HEK293 (cell line): Measurements from ENCODE around the gene SFMBT2.

Source experiments
- AEBP2 ChIP-seq: fragments of 450-650 bp; formaldehyde crosslinking; IDR thresholded peaks from 2 replicates; pipeline ENCODE4 v1.5.1; 2016; ENCODE audit warnings: missing biosample characterization, missing genetic modification characterization, borderline replicate concordance
- BCL6B ChIP-seq: fragments of 450-650 bp; formaldehyde crosslinking; IDR thresholded peaks from 2 replicates; pipeline ENCODE4 v1.5.1; 2017; ENCODE audit warnings: missing biosample characterization, missing genetic modification characterization
- FEZF1 ChIP-seq: fragments of 450-650 bp; formaldehyde crosslinking; IDR thresholded peaks from 2 replicates; pipeline ENCODE4 v1.5.1; 2016; ENCODE audit warnings: missing biosample characterization, missing genetic modification characterization
- HIC1 ChIP-seq: fragments of 450-650 bp; formaldehyde crosslinking; IDR thresholded peaks from 2 replicates; pipeline ENCODE4 v1.5.1; 2016; ENCODE audit warnings: missing biosample characterization, missing genetic modification characterization
- HOXA7 ChIP-seq: sonication (generic); formaldehyde crosslinking; IDR thresholded peaks from 2 replicates; pipeline ENCODE4 v1.8.1; 2022; ENCODE audit warnings: missing genetic modification reagents, borderline replicate concordance
- KLF16 ChIP-seq: fragments of 450-650 bp; formaldehyde crosslinking; IDR thresholded peaks from 2 replicates; pipeline ENCODE4 v1.5.1; 2017; ENCODE audit warnings: missing biosample characterization, missing genetic modification characterization
- KLF9 ChIP-seq: fragments of 450-650 bp; formaldehyde crosslinking; IDR thresholded peaks from 2 replicates; pipeline ENCODE4 v1.5.1; 2016; ENCODE audit warnings: missing biosample characterization, missing genetic modification characterization, low read depth
- MYNN ChIP-seq: fragments of 450-650 bp; formaldehyde crosslinking; IDR thresholded peaks from 2 replicates; pipeline ENCODE4 v1.5.1; 2016; ENCODE audit warnings: missing biosample characterization, missing genetic modification characterization, borderline replicate concordance
- MZF1 ChIP-seq: fragments of 450-650 bp; formaldehyde crosslinking; IDR thresholded peaks from 2 replicates; pipeline ENCODE4 v1.5.1; 2017; ENCODE audit warnings: missing biosample characterization, missing genetic modification characterization, borderline replicate concordance
- PRDM4 ChIP-seq: fragments of 450-650 bp; formaldehyde crosslinking; IDR thresholded peaks from 2 replicates; pipeline ENCODE4 v1.5.1; 2017; ENCODE audit warnings: missing biosample characterization, missing genetic modification characterization
- ZBTB10 ChIP-seq: fragments of 450-650 bp; formaldehyde crosslinking; IDR thresholded peaks from 2 replicates; pipeline ENCODE4 v1.5.1; 2016; ENCODE audit warnings: missing biosample characterization, missing genetic modification characterization
- ZBTB21 ChIP-seq: fragments of 450-650 bp; formaldehyde crosslinking; IDR thresholded peaks from 2 replicates; pipeline ENCODE4 v1.5.1; 2017; ENCODE audit warnings: missing biosample characterization, missing genetic modification characterization
- ZFP3 ChIP-seq: fragments of 450-650 bp; formaldehyde crosslinking; IDR thresholded peaks from 2 replicates; pipeline ENCODE4 v1.5.1; 2016; ENCODE audit warnings: low read depth, missing biosample characterization, missing genetic modification characterization
- ZNF112 ChIP-seq: fragments of 450-650 bp; formaldehyde crosslinking; IDR thresholded peaks from 2 replicates; pipeline ENCODE4 v1.5.0; 2017; ENCODE audit warnings: missing biosample characterization, missing genetic modification characterization
- ZNF169 ChIP-seq: fragments of 450-650 bp; formaldehyde crosslinking; IDR thresholded peaks from 2 replicates; pipeline ENCODE4 v1.5.1; 2016; ENCODE audit warnings: missing biosample characterization, missing genetic modification characterization
- ZNF324 ChIP-seq: fragments of 450-650 bp; formaldehyde crosslinking; IDR thresholded peaks from 2 replicates; pipeline ENCODE4 v1.5.1; 2016; ENCODE audit warnings: missing biosample characterization, missing genetic modification characterization
- ZNF423 ChIP-seq: fragments of 450-650 bp; formaldehyde crosslinking; IDR thresholded peaks from 2 replicates; pipeline ENCODE4 v1.5.1; 2016; ENCODE audit warnings: missing biosample characterization, missing genetic modification characterization
- ZNF449 ChIP-seq: fragments of 450-650 bp; formaldehyde crosslinking; IDR thresholded peaks from 2 replicates; pipeline ENCODE4 v1.5.1; 2017; ENCODE audit warnings: missing biosample characterization, mild to moderate bottlenecking, missing genetic modification characterization, moderate library complexity
- ZNF473 ChIP-seq: fragments of 450-650 bp; formaldehyde crosslinking; IDR thresholded peaks from 2 replicates; pipeline ENCODE4 v1.5.1; 2017; ENCODE audit warnings: missing biosample characterization, missing genetic modification characterization
- ZNF501 ChIP-seq: fragments of 450-650 bp; formaldehyde crosslinking; IDR thresholded peaks from 2 replicates; pipeline ENCODE4 v1.5.1; 2016; ENCODE audit warnings: missing biosample characterization, missing genetic modification characterization
- ZNF513 ChIP-seq: fragments of 450-650 bp; IDR thresholded peaks from 2 replicates; pipeline ENCODE4 v1.5.1; 2018; ENCODE audit warnings: missing biosample characterization, missing genetic modification characterization
- ZNF571 ChIP-seq: fragments of 450-650 bp; formaldehyde crosslinking; IDR thresholded peaks from 2 replicates; pipeline ENCODE4 v1.5.0; 2017; ENCODE audit warnings: missing biosample characterization, missing genetic modification characterization
- ZNF747 ChIP-seq: fragments of 450-650 bp; formaldehyde crosslinking; IDR thresholded peaks from 2 replicates; pipeline ENCODE4 v1.5.1; 2016; ENCODE audit warnings: missing biosample characterization, missing genetic modification characterization
- ZNF776 ChIP-seq: fragments of 450-650 bp; formaldehyde crosslinking; IDR thresholded peaks from 2 replicates; pipeline ENCODE4 v1.5.0; 2017; ENCODE audit warnings: missing biosample characterization, missing genetic modification characterization, borderline replicate concordance
- ZNF843 ChIP-seq: fragments of 450-650 bp; formaldehyde crosslinking; IDR thresholded peaks from 2 replicates; pipeline ENCODE4 v1.5.1; 2016; ENCODE audit warnings: missing biosample characterization, missing genetic modification characterization

Gene SFMBT2

GRCh38 chr10:7438196-7438986 is 27.6 kb upstream of the SFMBT2 start (continued):
- TF ChIP-seq ZBTB10 (tag by site-specific recombination) (no peak), ZNF324 (tag by site-specific recombination) (peak; percentile 16; the same call in 1 of the 2 replicates), ZNF747 (no peak), ZNF501 (tag by site-specific recombination) (peak; percentile 62; the same call in 1 of the 2 replicates), ZNF513 (0 out of 2 replicates have a peak, but pooled peaks have one; percentile 13), PRDM4 (tag by site-specific recombination) (peak; percentile 96), ZNF571 (tag by site-specific recombination) (no peak), BCL6B (tag by site-specific recombination) (0 out of 2 replicates have a peak, but pooled peaks have one; percentile 34), ZNF423 (tag by site-specific recombination) (peak; percentile 66; the same call in 1 of the 2 replicates), FEZF1 (tag by site-specific recombination) (peak; percentile 97), ZBTB21 (tag by site-specific recombination) (no peak), KLF9 (peak; percentile 12; the same call in 1 of the 2 replicates), HOXA7 (no peak), ZNF169 (tag by site-specific recombination) (no peak), KLF16 (tag by site-specific recombination) (peak; percentile 48; the same call in 1 of the 2 replicates), ZNF449 (tag by site-specific recombination) (peak; percentile 47; the same call in 1 of the 2 replicates), ZNF843 (tag by site-specific recombination) (peak; percentile 92), HIC1 (tag by site-specific recombination) (peak; percentile 84), AEBP2 (tag by site-specific recombination) (no peak), ZNF473 (tag by site-specific recombination) (no peak), ZNF112 (tag by site-specific recombination) (no peak), ZFP3 (tag by site-specific recombination) (no peak), MYNN (tag by site-specific recombination) (peak; percentile 90), MZF1 (peak; percentile 22; the same call in 1 of the 2 replicates), ZNF776 (tag by site-specific recombination) (no peak)
